Esophagus mucosa (tissue), 1 donor: ENCODE results near the gene SPACA7. TPM values are rescaled to one million over a fixed set of nuclear protein-coding genes. Genes with fewer than 3 reads are reported as not detected.
A peak's percentile ranks its signal among the peaks of the same experiment; 100 is the strongest.

Experiments
- ATAC-seq: fragments of 200-7000 bp; cut with Tn5 transposase; one replicate; pipeline ENCODE4 v1.9.1; 2020
- total RNA-seq: library from RNA; stranded (reverse); gene quantifications from one replicate; pipeline ENCODE4 v1.2.4, GENCODE V29; 2023
- donor health status: DM: yes; HTN: yes; CAD: no.

The SPACA7 gene
- total RNA-seq, 1 donor from 2014 or later, result not detected

- no peak for ATAC-seq
These were observed 72.7 kb downstream of the SPACA7 start for GRCh38 chr13:112448621-112449544.

GRCh38 chr13:112449545-112449930, 73.4 kb downstream of the SPACA7 start:
- ATAC-seq, result no peak

GRCh38 chr13:112450118-112450903, 74.2 kb downstream of the SPACA7 start:
- ATAC-seq, result no peak

- ATAC-seq, result no peak
These were observed 74.7 kb downstream of the SPACA7 start for GRCh38 chr13:112450904-112451240.

GRCh38 chr13:112451512-112452379, 75.6 kb downstream of the SPACA7 start:
- peak; percentile 25 for ATAC-seq

- no peak for ATAC-seq
These were observed 76.4 kb downstream of the SPACA7 start for GRCh38 chr13:112452380-112453206.

- no peak for ATAC-seq
These were observed 77.2 kb downstream of the SPACA7 start for GRCh38 chr13:112453207-112453829.

GRCh38 chr13:112453874-112454647, 77.9 kb downstream of the SPACA7 start:
- ATAC-seq, result no peak

- ATAC-seq, result no peak
These were observed 78.6 kb downstream of the SPACA7 start for GRCh38 chr13:112454648-112455334.

GRCh38 chr13:112455476-112456059, 79.4 kb downstream of the SPACA7 start:
- ATAC-seq, result no peak

- no peak for ATAC-seq
These were observed 80.2 kb downstream of the SPACA7 start for GRCh38 chr13:112456138-112457056.

- ATAC-seq, result no peak
These were observed 80.9 kb downstream of the SPACA7 start for GRCh38 chr13:112457081-112457480.

- peak; percentile 84 for ATAC-seq
These were observed 81.3 kb downstream of the SPACA7 start for GRCh38 chr13:112457485-112457884.

- no peak for ATAC-seq
These were observed 86.3 kb downstream of the SPACA7 start for GRCh38 chr13:112462408-112462807.

GRCh38 chr13:112464720-112465119, 88.6 kb downstream of the SPACA7 start:
- ATAC-seq, result no peak

GRCh38 chr13:112465251-112466131, 89.3 kb downstream of the SPACA7 start:
- no peak for ATAC-seq
